ENCODE measurements around the gene POU6F2.

POU6F2 gene

DNA sequence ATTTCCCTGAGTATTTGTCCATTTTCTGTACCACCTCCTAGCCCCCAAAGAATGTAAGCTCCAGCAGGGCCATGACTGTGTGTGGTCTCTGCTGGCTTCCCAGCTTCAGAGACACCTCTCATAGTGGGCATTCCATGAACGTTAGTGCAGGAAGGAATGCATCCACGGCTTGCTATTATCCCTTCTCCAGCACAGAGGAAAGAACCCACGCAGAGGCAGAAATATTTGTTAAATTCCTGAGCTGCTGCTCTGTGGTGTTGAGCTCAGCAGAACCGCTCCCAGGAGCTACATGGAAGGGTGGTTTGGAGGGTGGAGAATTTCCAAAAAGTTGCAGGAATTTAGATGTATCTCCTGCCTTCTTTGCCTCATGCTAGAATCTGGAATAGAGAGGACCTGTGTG is 275.2 kb downstream of the POU6F2 start:
- DNase-seq: no peak

DNA sequence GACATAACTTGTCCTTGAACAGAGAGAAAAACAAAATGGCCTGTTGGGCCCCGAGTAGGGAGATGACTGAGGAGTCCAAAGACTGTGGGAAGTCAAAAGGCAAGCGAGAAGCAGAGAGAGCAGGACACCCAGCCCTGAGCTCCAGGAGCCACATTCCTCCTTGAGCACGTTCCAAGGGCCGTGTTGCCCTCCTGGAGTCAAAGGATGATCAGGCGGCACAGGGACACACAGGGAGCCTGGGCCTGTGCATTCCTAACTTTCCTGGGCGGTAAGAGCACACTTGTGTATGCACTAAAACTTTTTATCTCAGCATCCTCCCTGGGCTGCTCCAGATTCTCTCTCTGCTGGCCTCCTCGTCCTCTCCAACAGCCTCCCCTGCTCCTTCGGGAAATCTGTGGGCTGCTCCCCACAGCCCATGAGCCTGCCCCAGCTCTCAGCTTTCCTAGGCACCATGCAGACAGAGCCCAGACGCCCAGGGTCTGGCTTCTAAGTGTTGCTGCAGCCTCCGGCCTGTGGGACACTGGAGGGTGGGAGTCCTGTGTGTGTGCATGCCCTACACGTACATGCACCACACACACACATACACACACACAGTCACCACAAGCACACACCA is 281.8 kb downstream of the POU6F2 start:
- DNase-seq (no peak), ATAC-seq (no peak)

More for the DNA sequence above, 275.2 kb downstream of the POU6F2 start:
- no peak for ATAC-seq

DNA sequence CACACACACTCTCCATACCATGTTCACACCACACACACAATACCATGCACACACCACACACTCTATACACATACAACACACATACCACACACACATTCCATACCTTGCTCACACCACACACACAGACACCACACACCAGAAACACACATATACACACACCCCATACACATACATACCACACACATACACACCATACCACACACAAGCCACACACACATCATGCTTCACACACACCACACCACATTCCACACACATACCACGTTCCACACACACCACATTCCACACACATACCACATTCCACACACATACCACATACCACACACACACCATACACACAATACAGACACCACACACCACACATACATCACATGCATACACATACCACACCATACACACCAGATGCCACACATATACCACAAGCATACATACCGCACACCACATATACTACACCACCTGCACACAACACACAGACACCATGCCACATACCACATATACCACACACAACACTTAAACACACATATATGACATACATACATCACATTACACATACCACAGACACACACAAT is 282.7 kb downstream of the POU6F2 start:
- no peak for ATAC-seq

DNA sequence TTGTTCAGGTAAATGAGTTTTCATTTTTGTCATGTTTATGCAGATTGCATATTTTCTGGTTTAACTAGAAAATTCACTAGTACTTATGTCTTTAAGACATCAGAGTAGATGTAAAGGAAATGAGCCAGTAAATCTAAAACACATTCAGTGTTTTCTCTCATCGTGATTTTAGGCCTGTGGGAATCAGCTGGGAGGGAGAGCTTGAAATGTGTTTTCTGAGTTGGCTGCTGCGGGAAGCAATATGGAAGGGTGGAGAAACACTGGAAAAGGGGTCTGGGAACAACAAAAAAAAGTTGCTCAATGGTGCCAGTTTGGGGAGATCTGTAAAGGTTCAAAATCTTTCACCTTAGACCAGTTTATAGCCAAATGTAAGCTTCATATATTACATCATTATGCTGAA is 284.1 kb downstream of the POU6F2 start:
- no peak for DNase-seq
- ATAC-seq: no peak

More for the DNA sequence above, 282.7 kb downstream of the POU6F2 start:
- DNase-seq: no peak

DNA sequence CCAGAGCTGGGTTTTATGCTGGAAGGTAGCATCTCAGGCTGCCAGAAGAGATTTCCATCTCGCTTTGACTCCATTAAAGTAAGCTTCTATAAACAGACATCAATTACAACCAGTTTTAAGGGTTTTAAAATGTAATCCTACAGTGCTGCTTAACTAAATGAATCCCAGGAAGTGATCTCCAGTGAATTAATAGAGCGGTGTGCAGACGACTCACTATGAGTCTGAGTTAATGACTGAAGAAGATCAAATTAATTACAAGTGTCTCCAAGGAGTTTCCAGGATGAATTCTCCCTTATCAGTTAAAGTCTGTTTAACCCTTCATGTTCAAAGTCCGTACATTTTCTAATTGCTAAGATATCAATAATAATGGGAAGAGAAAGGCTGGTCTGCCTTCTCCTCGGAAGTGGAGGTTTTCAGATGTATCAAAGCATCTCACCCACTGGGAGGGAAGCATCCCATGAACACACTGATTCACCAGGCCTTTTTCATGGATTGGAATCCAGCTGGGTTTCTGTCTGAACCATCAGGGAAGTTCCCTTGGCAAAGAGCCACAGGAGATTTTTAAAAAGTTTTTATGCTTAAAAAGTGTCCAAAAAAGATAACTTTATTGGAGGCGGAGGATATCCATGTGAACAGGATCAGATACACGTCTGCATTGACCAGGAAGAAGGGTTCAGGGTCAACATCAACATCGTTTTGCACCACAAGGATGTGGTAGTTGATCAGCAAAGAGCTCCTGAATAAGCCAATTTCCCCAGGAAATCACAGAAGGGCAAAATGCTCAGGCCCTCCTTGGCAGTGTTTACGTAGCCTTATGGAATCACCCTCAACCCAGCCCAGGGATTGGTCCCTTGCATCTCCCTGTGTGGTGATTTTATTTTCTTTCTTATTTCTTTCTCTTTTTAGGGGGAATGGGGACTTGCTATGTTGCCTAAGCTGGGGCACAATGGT is 288.2 kb downstream of the POU6F2 start:
- DNase-seq (no peak), ATAC-seq (no peak)

DNA sequence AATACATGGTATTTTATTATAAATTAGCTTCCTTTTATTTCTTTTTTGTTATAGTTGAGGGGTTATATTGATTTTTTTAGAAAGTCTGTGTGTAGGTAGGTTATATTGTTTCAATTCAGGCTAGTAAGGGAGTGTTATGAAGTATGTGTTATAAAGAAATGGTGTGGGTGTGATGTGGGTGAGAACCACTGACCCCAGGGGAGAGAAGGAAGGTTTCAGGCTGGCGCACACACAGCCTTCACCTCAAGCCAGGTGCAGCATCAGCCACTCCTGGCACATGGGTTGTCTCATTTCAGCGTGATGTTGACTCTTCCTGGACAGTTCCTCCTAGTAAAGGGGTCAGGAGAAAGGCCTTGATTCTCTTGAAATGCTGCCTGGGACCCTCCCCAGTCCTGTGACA is 291.3 kb downstream of the POU6F2 start:
- no peak for ATAC-seq
- DNase-seq: no peak

DNA sequence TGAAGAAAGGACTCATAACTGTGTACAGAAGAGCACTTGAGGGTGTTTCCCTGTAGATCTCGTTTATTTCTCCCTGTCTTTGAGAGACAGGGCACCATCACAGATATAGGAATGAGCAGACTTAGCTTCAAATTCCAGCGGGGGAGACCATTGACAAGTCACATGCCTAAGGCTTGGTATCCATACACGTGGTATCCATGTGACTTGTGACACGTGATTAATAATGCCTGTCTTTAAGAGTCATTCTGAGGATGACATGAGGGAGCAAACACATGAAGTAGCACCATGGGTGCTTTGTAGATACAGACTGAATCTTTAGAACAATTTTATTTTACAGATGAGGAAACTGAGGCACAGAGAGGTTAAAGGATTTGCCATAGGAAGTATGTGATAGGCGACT is 292.3 kb downstream of the POU6F2 start:
- ATAC-seq: no peak
- no peak for DNase-seq

DNA sequence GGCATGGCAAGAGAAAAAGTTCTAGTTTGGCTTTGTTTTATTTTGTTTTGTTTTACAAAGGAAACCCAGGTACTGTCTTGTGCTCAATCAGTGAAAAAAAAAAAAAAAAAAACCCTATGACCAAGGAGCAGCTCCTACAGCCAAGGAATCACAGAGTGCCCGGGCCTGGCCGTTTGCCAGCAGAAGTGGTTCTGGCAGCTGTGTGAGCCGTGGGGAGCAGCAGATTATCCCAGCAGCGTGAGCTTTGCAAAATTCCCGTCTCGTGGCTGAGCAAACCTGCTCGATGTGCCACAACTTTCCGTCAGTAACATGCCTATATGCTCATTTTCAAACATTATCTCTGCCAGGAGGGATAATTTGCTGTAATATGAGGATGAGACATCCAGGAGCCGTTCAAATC is 293.7 kb downstream of the POU6F2 start:
- ATAC-seq (no peak), DNase-seq (no peak)

DNA sequence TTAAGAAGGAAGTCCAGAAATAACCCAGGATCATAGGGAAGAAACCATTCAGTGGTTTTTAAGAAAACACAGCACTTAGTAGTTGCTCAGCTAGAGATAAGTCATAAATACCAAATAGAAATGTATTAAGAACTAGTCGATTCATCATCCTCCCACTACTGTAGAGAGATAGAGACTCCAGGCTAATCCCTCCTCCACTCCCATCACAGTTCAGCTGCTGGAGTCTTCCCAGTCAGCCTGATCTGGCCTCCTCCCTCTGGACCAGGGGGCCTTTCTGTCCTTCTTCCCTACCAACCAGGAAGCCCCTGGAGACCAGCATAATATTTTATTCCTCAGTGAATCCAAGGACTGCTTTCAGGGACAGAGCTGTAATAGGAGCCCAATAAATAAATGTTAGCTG is 294.4 kb downstream of the POU6F2 start:
- ATAC-seq (no peak), DNase-seq (no peak)

DNA sequence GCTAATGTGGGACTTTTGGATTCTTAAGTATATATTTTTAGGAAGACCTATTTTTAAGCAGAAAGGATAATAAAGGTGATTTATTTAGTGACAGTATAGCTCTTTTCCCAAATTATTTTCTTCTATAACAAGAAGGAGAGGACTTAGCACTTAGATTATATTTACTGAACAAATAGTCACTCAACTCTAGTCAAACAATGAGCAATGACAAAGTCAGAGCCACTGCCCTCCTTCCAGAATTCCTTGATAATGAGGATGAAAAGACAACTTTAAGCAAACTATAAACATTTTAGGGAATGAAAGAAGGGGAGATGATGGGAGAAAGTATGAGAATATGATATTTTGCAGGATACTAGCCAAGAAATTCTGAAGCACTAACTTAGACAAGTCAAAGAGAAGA is 295.0 kb downstream of the POU6F2 start:
- no peak for ATAC-seq
- DNase-seq: no peak

DNA sequence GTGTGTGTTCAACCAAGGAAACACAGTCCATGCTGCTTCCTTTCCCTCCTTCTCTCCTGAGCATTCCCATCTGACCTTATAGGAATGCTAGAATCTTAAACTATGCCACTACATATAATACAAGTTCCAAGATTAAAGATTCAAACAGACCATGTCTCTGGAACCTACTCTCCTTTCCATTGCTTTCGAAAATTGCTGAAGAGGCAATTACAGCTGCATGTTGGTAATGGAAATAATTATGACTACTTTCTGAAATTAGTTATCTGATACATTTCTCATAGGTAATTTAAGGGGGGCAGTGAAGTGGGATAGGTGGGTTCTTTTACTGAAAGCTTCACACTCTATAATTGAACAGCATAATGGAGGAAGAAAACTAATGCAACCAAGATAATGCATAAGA is 302.6 kb downstream of the POU6F2 start:
- no peak for ATAC-seq

DNA sequence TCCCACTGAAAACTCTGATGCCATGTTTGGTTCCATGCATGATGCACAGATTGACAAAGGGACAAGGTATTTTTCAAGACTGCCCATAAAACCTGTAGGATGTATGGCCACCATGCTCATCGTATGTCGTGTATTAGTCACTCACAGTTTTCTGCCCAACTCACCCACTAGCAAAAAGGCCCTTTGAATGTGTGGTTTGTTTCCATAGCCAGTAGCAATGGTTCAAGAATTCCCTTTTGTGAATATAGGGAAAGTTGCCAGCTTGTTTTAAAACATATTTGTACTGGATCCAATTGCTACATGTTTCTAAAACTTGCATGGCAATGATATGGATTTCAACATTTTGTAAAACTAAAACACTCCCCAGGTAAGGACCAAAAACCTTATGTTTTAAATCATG is 307.5 kb downstream of the POU6F2 start:
- ATAC-seq (no peak), DNase-seq (no peak)

More for the DNA sequence above, 302.6 kb downstream of the POU6F2 start:
- no peak for DNase-seq

DNA sequence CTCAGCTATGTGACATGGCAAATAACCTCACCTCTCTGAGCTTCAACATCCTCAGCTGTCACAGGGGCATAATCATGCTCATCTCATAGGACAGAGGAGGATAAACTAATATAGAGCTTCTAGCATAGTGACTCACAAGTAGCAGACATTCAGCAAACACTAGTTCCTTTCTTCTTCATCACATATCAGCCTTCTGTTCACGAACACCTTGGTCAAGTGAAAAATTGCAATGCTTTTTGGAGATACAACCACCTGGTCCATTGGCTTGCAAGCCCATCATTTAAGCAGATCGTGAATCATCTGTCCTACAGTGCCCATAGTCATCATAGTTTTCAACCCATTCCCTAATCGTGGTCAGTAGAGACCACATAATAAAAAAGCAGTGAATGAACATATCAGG is 310.6 kb downstream of the POU6F2 start:
- no peak for ATAC-seq
- no peak for DNase-seq

DNA sequence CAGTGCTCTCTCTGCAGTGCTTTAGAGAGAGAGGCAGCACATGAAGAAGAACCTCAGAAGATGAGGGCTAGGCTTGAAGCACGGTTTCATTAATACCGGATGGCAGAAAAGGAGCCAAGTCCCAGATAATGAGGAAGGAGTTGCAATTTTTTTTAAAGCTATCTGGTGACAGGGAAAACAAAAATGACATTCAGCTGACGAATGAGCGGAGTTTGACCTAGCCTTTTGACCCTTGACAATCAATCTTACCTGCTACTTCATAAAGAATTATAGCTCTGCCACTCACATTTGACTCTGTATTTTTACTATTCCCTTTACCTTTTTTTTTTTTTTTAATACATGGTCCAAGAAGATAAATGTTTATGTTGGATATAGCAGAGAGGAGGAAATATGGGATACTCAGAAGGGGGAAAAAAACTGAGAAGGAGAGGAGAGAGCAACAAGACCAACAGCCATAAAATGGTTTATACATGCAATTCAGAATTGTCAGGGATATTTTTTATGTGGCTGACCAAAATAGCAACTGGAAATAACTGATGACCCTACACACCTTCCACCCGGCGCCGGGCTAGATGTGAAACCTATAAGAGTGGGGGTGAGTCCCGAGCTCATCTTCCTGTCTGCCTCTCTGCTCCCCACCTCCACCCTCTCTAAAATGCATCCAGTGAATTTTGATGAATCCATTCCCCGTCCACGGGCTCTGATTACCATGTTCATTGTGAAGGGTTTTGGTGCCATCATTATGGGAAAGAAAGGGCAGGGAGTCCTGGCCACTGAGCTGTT is 314.1 kb downstream of the POU6F2 start:
- ATAC-seq: no peak
- no peak for DNase-seq

DNA sequence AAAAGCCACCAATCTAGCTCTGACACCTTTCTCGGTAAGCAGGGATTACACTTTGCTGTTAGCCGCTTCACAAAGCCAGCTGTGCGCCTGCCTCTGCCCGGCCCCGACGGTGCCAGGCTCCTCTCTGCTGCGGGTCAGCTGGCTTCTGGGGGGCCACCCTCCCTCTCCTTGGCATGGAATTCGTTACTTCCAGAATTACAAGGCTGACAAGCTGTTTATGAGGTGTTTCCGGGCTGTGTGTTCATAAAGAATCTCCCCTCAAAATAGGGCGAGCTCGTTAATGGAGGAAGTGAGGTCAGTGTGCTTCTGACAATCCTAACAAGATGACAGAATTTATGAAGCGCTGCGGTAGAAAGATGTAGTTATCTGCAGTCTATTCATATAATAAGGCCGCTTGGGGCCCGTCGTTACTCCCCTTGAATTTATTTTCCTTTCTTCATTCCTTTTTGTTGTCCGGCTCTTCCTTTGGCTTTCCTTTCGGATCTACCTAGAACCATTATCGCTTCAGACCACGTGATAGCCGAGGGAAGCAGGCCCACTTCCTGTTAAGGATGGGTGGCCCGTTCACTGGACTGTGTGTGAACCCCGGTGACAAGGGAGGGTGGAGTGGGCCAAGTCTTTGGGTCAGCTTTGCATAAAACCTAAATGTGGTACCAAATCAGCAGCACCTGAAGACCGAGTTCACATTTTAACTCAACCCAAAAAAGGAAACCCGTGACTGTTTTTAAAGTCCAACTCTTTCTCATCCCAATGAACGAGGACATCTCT is 315.5 kb downstream of the POU6F2 start:
- no peak for ATAC-seq
- no peak for DNase-seq

DNA sequence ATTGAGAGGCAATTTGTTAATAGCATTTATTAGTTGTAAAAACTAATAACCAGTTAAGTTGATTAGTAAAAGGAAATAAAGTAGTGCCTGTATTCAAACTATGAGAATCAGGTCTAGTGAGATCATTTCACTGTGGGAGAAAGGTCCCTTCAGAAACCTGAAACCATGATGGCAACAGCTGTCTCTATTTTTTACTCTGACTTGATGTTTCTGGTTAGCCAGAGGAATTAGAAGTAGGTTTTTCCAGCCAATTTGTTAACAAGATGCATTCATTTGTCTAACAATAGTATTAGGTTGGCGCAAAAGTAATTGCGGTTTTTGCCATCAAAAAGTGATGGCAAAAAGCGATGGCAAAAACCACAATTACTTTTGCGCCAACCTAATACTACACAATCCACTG is 316.3 kb downstream of the POU6F2 start:
- DNase-seq (no peak), ATAC-seq (no peak)

DNA sequence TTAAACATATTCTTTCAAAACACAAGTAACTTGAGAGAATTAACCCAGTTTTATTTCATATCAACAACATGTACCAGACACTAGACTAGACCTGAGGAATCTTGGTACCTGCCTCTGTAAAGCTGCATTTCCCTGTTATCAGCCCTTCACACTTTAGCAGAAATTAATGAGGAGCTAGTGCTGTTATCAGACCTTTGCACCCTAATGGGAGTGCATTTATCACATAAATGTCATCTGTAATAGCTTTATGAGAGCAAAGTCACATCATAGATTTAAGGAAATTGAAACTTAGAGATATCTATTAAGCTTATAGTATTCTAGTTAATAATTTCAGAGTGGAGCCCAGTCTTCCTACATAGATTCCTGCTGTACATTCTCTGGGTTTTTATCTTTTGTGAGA is 318.1 kb downstream of the POU6F2 start:
- ATAC-seq: no peak
- DNase-seq: no peak

DNA sequence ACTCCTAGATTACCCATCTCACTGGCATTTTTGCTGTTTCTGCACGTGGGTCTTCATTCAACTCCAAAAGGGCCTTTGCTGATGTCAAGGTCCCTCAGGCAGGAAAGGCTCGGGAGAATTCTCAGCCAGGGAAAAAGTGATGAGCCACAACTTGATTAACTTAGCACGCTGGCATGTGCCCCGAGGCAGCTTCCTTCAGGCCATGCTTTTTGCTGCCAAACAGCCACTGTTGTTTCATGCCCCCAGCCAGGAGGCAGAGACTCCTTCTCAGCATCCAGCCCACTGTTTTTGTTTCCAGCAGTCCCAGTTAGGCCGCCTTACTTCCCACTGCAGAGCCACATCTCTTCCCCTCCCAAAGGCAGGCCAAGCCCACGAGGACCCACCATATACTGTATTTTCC is 322.0 kb downstream of the POU6F2 start:
- DNase-seq (no peak), ATAC-seq (no peak)

DNA sequence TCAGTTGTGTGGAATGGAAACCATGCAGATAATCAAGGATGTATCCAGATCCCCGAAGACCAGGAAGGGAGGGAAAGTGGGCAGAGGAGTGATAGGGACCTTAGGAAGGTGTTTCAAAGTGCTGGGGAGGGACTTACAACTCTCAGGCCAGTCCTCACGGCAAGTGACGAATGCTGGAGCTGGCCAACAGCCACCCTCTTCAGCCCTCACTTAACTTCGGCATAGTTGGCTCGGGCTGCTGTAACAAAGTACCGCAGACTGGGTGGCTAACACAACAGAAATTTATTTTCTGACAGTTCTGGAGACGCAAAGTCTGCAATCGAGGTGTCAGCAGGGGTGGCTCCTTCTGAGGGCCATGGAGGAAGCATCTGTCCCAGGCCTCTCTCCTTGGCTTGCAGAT is 322.6 kb downstream of the POU6F2 start:
- DNase-seq (no peak), ATAC-seq (no peak)

DNA sequence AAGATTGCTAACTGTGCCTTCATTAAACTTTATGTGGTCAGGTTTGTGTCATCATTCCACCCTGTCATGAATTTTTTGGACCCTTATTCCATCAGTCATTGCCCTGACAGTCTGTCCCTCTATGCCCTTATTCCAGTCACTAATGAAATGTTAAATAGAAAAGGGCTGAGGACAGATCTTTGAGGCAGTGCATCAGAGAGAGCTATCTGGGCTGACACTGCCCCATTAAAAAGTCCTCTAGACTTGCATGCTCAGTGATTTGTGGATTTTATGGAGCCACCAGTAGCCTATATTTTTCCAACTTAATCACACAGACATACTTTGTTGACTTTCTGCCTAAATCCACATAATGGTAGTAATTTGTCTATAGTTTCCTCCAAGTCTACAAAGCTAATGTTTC is 323.8 kb downstream of the POU6F2 start:
- ATAC-seq: no peak
- no peak for DNase-seq

DNA sequence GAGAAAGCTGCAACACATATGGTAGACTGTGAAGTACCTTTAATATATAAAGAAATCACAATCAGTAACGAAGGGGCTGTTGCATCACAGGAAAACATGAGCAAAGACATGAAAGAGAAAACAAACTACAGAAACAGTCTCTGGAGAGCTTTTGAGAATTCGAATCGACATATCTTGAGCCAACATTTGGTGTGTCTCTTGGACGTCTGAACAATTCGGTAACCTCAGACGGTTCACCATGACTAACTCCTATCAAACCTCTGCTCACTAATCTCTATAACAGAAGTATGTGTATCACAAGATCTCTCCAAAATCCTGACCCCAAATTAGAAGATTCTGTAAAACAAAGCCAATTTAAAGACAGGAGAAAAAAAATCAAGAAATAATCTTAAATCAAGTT is 326.5 kb downstream of the POU6F2 start:
- ATAC-seq (no peak), DNase-seq (no peak)

Data from stimulated activated naive CD8-positive, alpha-beta T cell treated with anti-CD3 and anti-CD28 coated beads, Interleukin-15, Interleukin-2, amounts not matched to agents 100 U/mL and 50 U/mL, for 24 hours (primary cell).